ENCODE data around the gene PLPP4.

- TF ChIP-seq POLR2A (IDR thresholded peaks at IDR 0.05) (no peak), CTCF (IDR thresholded peaks at IDR 0.05) (no peak), EP300 (IDR thresholded peaks at IDR 0.05) (no peak), POLR2AphosphoS5 (IDR thresholded peaks at IDR 0.05) (no peak)
Observed at GRCh38 chr10:120508393-120508792, 51.4 kb downstream of the PLPP4 start.

All from upper lobe of left lung (tissue), 4 donors.